ENCODE measurements around the gene RNH1.

Gene RNH1

GRCh38 chr11:499201-500076 is 7.6 kb downstream of the RNH1 start:
- no peak for DNase-seq (ENCODE audit: low spot score)

- no peak for DNase-seq (ENCODE audit: low spot score)
Observed at GRCh38 chr11:498297-499181, 8.5 kb downstream of the RNH1 start.

- DNase-seq (ENCODE audit: low spot score) = no peak
Observed at GRCh38 chr11:497565-498296, 9.3 kb downstream of the RNH1 start.

- no peak for DNase-seq (ENCODE audit: low spot score)
Observed at GRCh38 chr11:496834-497564, 10.0 kb downstream of the RNH1 start.

GRCh38 chr11:495537-495931 is 11.5 kb downstream of the RNH1 start:
- DNase-seq (ENCODE audit: low spot score) = no peak

- no peak for DNase-seq (ENCODE audit: low spot score)
Observed at GRCh38 chr11:494761-495536, 12.1 kb downstream of the RNH1 start.

- no peak for DNase-seq (ENCODE audit: low spot score)
Observed at GRCh38 chr11:492427-493226, 14.4 kb downstream of the RNH1 start.

GRCh38 chr11:491358-491757 is 15.7 kb downstream of the RNH1 start:
- DNase-seq (ENCODE audit: low spot score) = no peak

GRCh38 chr11:490930-491260 is 16.1 kb downstream of the RNH1 start:
- DNase-seq (ENCODE audit: low spot score) = no peak

GRCh38 chr11:490186-490929 is 16.7 kb downstream of the RNH1 start:
- no peak for DNase-seq (ENCODE audit: low spot score)

GRCh38 chr11:489610-490185 is 17.3 kb downstream of the RNH1 start:
- DNase-seq (ENCODE audit: low spot score) = no peak

GRCh38 chr11:488992-489391 is 18.1 kb downstream of the RNH1 start:
- no peak for DNase-seq (ENCODE audit: low spot score)

GRCh38 chr11:488579-488978 is 18.5 kb downstream of the RNH1 start:
- DNase-seq (ENCODE audit: low spot score) = no peak

- no peak for DNase-seq (ENCODE audit: low spot score)
Observed at GRCh38 chr11:488062-488461, 19.0 kb downstream of the RNH1 start.

GRCh38 chr11:487571-488021 is 19.4 kb downstream of the RNH1 start:
- no peak for DNase-seq (ENCODE audit: low spot score)

- no peak for DNase-seq (ENCODE audit: low spot score)
Observed at GRCh38 chr11:486189-486588, 20.9 kb downstream of the RNH1 start.

GRCh38 chr11:484616-485015 is 22.4 kb downstream of the RNH1 start:
- no peak for DNase-seq (ENCODE audit: low spot score)

- DNase-seq (ENCODE audit: low spot score) = no peak
Observed at GRCh38 chr11:479311-479710, 27.7 kb downstream of the RNH1 start.

Data from hematopoietic multipotent progenitor cell treated with erythropoietin and hydrocortisone succinate and interleukin-3 and kit ligand, for 15 days (in vitro differentiated cells).